Gastroesophageal sphincter (tissue), 4 donors: Measurements from ENCODE around the gene MIER2. TPM values are rescaled to one million over a fixed set of nuclear protein-coding genes. Genes with fewer than 3 reads are reported as not detected.

Experiments used
- ATAC-seq: fragments of 150-250 bp; one replicate; pipeline ENCODE4 v1.9.1; 2016; ENCODE audit warnings: mild to moderate bottlenecking, moderate library complexity
- H3K27ac ChIP-seq, 4 donors: fragments of 200-600 bp; sonication (generic) in 3 of 4; 1 replicate in 3 of 4; 2 replicates in 1 of 4; pipeline ENCODE4 v1.5.1; 2016 to 2019
- H3K27me3 ChIP-seq: fragments of 200-600 bp; sonication (generic); one replicate; pipeline ENCODE4 v1.5.1; 2019
- H3K36me3 ChIP-seq, 2 donors: fragments of 200-600 bp; sonication (generic); one replicate each; pipeline ENCODE4 v1.5.1; 2019; ENCODE audit warnings: control low read depth in 1 of 2
- H3K4me1 ChIP-seq, 3 donors: fragments of 200-600 bp; sonication (generic); 1 replicate in 2 of 3; 2 replicates in 1 of 3; pipeline ENCODE4 v1.5.1; 2016 to 2019; ENCODE audit warnings: control low read depth in 2 of 3
- H3K4me3 ChIP-seq, 2 donors: fragments of 200-600 bp; sonication (generic); one replicate each; pipeline ENCODE4 v1.5.1; 2019; ENCODE audit warnings: mild to moderate bottlenecking in 1 of 2, moderate library complexity in 1 of 2
- H3K9me3 ChIP-seq, 3 donors: fragments of 200-600 bp; sonication (generic); one replicate each; pipeline ENCODE4 v1.5.1; 2017 to 2019; ENCODE audit warnings: control low read depth in 2 of 3
- CTCF ChIP-seq, 4 experiments: fragments of 200-600 bp in 2 of 4; fragments of 450-650 bp in 2 of 4; sonication (generic) in 1 of 4; IDR thresholded peaks; one replicate each; pipeline ENCODE4 v1.5.1; 2017 to 2019; ENCODE audit warnings: antibody characterized with exemption in 4 of 4, mild to moderate bottlenecking in 2 of 4, moderate library complexity in 2 of 4
- EP300 ChIP-seq: sonication (generic); formaldehyde crosslinking; IDR thresholded peaks from one replicate; pipeline ENCODE4 v1.6.1; 2017; ENCODE audit warnings: antibody characterized with exemption, mild to moderate bottlenecking
- POLR2A ChIP-seq, 2 donors: fragments of 450-650 bp; IDR thresholded peaks; one replicate each; pipeline ENCODE4 v1.6.1; 2017; ENCODE audit warnings: antibody characterized with exemption in 2 of 2, mild to moderate bottlenecking in 2 of 2, moderate library complexity in 1 of 2
- POLR2AphosphoS5 ChIP-seq: sonication (generic); formaldehyde crosslinking; IDR thresholded peaks from one replicate; pipeline ENCODE4 v1.6.1; 2017; ENCODE audit warnings: antibody characterized with exemption
- WGBS, 2 donors: methylation state at CpG; one replicate each; pipeline ENCODE4 v1.1.5; 2018; ENCODE audit warnings: low coverage in 1 of 2; 5-methylcytosine and 5-hydroxymethylcytosine counted together
- total RNA-seq, 4 donors: library from RNA; depleted of rRNA; stranded (reverse); fragments of >200 nt; gene quantifications; one replicate each; pipeline ENCODE4 v1.1.0, GENCODE V29; 2016

The MIER2 gene
- total RNA-seq, 4 donors from 2014 or later, result 8.3 to 24.0 (median 20.1) TPM

DNA sequence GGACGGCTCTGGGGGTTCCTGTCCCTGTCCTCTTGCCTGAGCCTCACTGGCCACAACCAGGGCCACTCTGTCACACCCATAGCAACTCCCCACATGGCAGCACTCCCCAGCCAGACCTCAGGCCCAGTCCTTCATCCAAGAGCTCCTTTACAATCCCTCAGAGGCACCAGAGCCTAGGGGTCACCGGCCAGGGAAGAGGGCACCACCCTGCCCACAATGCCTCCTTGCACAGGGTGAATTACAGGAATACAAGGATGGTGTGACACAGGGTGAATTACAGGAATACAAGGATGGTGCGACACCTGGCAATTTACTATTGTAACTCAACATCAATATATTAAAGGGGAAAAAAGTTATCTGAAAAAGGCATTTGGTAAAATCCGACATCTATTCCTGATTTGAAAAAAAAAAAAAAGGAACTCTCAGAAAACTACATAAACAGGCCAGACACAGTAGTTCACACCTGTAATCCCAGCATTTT lies 16.5 kb downstream of the MIER2 start:
- WGBS, 2 donors, result 100% methylated on average over 2 of the region's 4 CpGs
- Histone ChIP-seq H3K36me3 (peaks cover 0 to 89% of the 10 kb centered on the region in 2 donors), H3K27ac (no peak overlapping the region), H3K4me1 (no peaks in the 10 kb centered on the region), H3K27me3 (no peaks in the 10 kb centered on the region), H3K4me3 (no peak overlapping the region), H3K9me3 (no peaks in the 10 kb centered on the region)
- no peak for ATAC-seq
- TF ChIP-seq CTCF (IDR thresholded peaks at IDR 0.05), result no peak
- no peak for TF ChIP-seq EP300

GRCh38 chr19:327291-328024 lies 17.1 kb downstream of the MIER2 start:
- Histone ChIP-seq H3K9me3 (no peaks in the 10 kb centered on the region), H3K27me3 (no peaks in the 10 kb centered on the region), H3K27ac (no peak overlapping the region), H3K36me3 (peaks cover 0 to 96% of the 10 kb centered on the region in 2 donors), H3K4me1 (no peaks in the 10 kb centered on the region), H3K4me3 (no peak overlapping the region)
- WGBS, 2 donors, result 92 to 95% methylated on average over 4 to 5 of the region's 17 CpGs
- TF ChIP-seq POLR2A (IDR thresholded peaks at IDR 0.05) (no peak), CTCF (IDR thresholded peaks at IDR 0.05) (no peak), EP300 (no peak), POLR2AphosphoS5 (no peak)
- no peak for ATAC-seq

DNA sequence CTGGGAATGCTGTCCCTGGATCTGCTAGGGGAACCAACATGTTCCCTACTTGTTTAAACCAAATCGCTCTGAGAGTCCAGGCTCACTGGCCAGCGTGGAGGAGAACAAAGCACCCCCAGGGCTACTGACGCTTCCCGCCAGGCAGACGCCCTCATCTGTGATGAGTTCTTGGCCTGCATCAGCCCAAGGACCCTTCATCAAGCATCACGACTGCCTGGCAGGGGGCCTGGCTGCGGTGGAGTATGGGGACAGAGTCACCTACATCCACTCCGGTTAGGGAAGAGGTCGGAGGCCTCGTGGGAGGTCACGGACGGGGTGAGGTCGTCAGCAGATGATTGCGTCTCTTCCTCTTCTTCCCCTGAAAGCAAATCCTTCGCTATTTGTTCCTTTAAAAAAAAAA lies 17.7 kb downstream of the MIER2 start:
- TF ChIP-seq POLR2AphosphoS5, result no peak
- TF ChIP-seq EP300, result no peak
- TF ChIP-seq CTCF (IDR thresholded peaks at IDR 0.05), result no peak
- TF ChIP-seq POLR2A (IDR thresholded peaks at IDR 0.05), result no peak
- Histone ChIP-seq H3K4me3 (no peak overlapping the region), H3K4me1 (no peaks in the 10 kb centered on the region), H3K27me3 (no peaks in the 10 kb centered on the region), H3K36me3 (peaks cover 0 to 98% of the 10 kb centered on the region in 2 donors), H3K9me3 (no peaks in the 10 kb centered on the region), H3K27ac (no peak overlapping the region)
- WGBS, 2 donors, result 91 to 92% methylated on average over 10 to 14 of the region's 15 CpGs
- no peak for ATAC-seq

DNA sequence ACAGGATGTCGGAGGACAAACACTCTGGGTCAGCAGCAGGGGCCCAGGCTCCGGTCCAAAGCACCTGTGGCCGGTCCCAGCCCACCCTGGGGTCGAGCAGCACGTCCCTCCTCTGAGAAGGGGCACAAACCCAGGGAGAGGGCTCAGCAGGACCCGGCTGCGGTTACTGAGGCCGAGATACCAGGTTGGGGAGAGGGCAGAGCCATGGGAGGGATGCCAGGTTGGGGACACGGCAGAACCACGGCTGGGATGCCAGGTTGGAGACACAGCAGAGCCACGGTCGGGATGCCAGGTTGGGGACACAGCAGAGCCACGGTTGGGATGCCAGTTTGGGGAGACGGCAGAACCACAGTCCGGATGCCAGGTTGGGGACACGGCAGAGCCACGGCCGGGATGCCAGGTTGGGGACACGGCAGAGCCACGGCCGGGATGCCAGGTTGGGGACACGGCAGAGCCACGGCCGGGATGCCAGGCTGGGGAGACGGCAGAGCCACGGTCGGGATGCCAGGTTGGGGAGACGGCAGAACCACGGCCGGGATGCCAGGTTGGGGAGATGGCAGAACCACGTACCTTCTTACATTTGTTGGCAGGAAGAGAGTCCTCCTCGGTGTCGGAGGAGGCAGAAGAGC lies 18.5 kb downstream of the MIER2 start:
- no peak for ATAC-seq
- Histone ChIP-seq H3K36me3 (peaks cover 0 to 98% of the 10 kb centered on the region in 2 donors), H3K4me1 (no peaks in the 10 kb centered on the region), H3K9me3 (no peaks in the 10 kb centered on the region), H3K27me3 (no peaks in the 10 kb centered on the region), H3K27ac (no peak overlapping the region), H3K4me3 (no peak overlapping the region)
- 86 to 93% methylated on average over 5 to 12 of the region's 33 CpGs for whole genome bisulfite sequencing, 2 donors
- TF ChIP-seq POLR2A (IDR thresholded peaks at IDR 0.05) (no peak), CTCF (IDR thresholded peaks at IDR 0.05) (no peak), POLR2AphosphoS5 (no peak), EP300 (no peak)
